Osteoblast (primary cell): Measurements from ENCODE around the gene TMEM181. TPM values are rescaled to one million over a fixed set of nuclear protein-coding genes. Genes with fewer than 3 reads are reported as not detected.
A peak's percentile ranks its signal among the peaks of the same experiment; 100 is the strongest.

ENCODE experiments used
- DNase-seq: peaks from one replicate; pipeline ENCODE4 v3.0.0; 2011; ENCODE audit warnings: low spot score, mixed read lengths; ENCODE audit not compliant: insufficient read length; ENCODE audit errors: missing footprints
- H2AFZ ChIP-seq: 2 replicates; pipeline ENCODE4 v1.6.0; 2011; ENCODE audit warnings: mild to moderate bottlenecking, low read length
- H3K27ac ChIP-seq: 2 replicates; pipeline ENCODE4 v1.5.1; 2011; ENCODE audit warnings: mild to moderate bottlenecking, low read depth, low read length, moderate library complexity
- H3K27me3 ChIP-seq: 2 replicates; pipeline ENCODE4 v1.6.0; 2012; ENCODE audit warnings: mild to moderate bottlenecking, control low read depth, inconsistent platforms, low read length, moderate library complexity; ENCODE audit not compliant: insufficient read depth
- H3K36me3 ChIP-seq: 2 replicates; pipeline ENCODE4 v1.5.1; 2011; ENCODE audit warnings: mild to moderate bottlenecking, low read length, control low read depth, moderate library complexity; ENCODE audit not compliant: insufficient read depth
- H3K4me1 ChIP-seq: 2 replicates; pipeline ENCODE4 v1.5.1; 2011; ENCODE audit warnings: mild to moderate bottlenecking, low read length, control low read depth, moderate library complexity; ENCODE audit not compliant: insufficient read depth
- H3K4me2 ChIP-seq: 2 replicates; pipeline ENCODE4 v1.6.0; 2011; ENCODE audit warnings: mild to moderate bottlenecking, low read length; ENCODE audit not compliant: insufficient read depth
- H3K4me3 ChIP-seq: fragments of 200-600 bp; sonication (generic); 3 replicates; pipeline ENCODE4 v1.5.1; 2012; ENCODE audit warnings: mild to moderate bottlenecking, low read length, inconsistent platforms; ENCODE audit not compliant: insufficient read depth
- H3K79me2 ChIP-seq: 2 replicates; pipeline ENCODE4 v1.6.0; 2012; ENCODE audit warnings: mild to moderate bottlenecking, low read length, control low read depth, inconsistent platforms; ENCODE audit not compliant: insufficient read depth
- H3K9me3 ChIP-seq: 2 replicates; pipeline ENCODE4 v1.5.1; 2011; ENCODE audit warnings: low read depth, low read length, control low read depth
- H4K20me1 ChIP-seq: 2 replicates; pipeline ENCODE4 v1.6.0; 2012; ENCODE audit warnings: mild to moderate bottlenecking, low read length, control low read depth; ENCODE audit not compliant: insufficient read depth
- total RNA-seq: library from RNA; depleted of rRNA; stranded (reverse); fragments of >200 nt; gene quantifications from 2 replicates; pipeline ENCODE4 v1.2.3, GENCODE V29; 2012
- TF ChIP-seq, protein P1 (sequence below): IDR thresholded peaks from 2 replicates; pipeline ENCODE4 v1.5.1; 2011; ENCODE audit warnings: mild to moderate bottlenecking, low read depth, low read length, moderate library complexity; ENCODE audit errors: extremely low read depth

TMEM181 gene
- total RNA-seq, 1 donor = 43.8 TPM

DNA sequence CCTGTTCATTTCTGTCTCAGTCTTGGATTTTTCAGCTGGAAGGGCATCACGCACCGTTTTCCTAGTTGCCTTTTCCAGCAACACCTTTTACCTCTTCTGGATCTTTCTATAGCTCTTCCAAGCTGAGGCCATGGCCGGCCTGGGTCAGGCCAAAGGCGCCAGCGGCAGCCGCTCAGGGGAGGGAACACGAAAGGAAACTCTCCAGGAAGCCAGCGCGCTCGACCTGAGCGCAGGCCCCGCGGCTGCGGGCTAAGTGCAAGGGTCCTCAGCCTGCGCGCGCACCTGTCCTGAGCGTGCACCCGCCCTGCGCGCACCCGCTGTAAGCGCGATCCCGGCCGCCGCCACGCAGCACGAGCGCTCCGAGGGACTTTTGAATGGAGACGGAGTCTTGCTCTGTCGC lies 43.8 kb upstream of the TMEM181 start:
- TF ChIP-seq, protein P1, sequence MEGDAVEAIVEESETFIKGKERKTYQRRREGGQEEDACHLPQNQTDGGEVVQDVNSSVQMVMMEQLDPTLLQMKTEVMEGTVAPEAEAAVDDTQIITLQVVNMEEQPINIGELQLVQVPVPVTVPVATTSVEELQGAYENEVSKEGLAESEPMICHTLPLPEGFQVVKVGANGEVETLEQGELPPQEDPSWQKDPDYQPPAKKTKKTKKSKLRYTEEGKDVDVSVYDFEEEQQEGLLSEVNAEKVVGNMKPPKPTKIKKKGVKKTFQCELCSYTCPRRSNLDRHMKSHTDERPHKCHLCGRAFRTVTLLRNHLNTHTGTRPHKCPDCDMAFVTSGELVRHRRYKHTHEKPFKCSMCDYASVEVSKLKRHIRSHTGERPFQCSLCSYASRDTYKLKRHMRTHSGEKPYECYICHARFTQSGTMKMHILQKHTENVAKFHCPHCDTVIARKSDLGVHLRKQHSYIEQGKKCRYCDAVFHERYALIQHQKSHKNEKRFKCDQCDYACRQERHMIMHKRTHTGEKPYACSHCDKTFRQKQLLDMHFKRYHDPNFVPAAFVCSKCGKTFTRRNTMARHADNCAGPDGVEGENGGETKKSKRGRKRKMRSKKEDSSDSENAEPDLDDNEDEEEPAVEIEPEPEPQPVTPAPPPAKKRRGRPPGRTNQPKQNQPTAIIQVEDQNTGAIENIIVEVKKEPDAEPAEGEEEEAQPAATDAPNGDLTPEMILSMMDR = no peak
- no peak overlapping the region for H3K4me2 ChIP-seq
- H3K9me3 ChIP-seq = no peaks in the 10 kb centered on the region
- peaks cover 12% of the 10 kb centered on the region for H3K4me1 ChIP-seq
- DNase-seq = peak; percentile 42
- no peaks in the 10 kb centered on the region for H3K79me2 ChIP-seq
- no peak overlapping the region for H3K4me3 ChIP-seq
- H3K27me3 ChIP-seq = peaks cover 18% of the 10 kb centered on the region
- H3K36me3 ChIP-seq = no peaks in the 10 kb centered on the region
- no peak overlapping the region for H2AFZ ChIP-seq
- no peaks in the 10 kb centered on the region for H4K20me1 ChIP-seq
- no peak overlapping the region for H3K27ac ChIP-seq

DNA sequence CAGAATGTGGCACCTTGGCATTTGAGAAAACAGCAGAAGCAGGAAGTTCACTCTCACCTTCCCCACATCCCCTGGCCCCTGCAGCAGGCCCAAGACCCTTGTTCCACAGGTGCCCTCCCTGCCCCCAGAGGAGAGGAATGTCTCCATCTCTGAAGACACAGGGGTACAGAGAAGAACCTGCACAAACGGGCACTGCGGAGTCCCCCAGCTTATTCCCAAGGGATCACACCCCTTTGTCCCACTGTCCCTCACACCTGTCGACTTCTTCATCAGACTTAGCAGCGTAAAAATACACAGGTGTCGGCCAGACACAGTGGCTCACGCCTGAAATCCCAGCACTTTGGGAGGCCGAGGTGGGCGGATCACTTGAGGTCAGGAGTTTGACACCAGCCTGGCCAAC lies 42.9 kb upstream of the TMEM181 start:
- H3K79me2 ChIP-seq = no peaks in the 10 kb centered on the region
- H3K27me3 ChIP-seq = peaks cover 18% of the 10 kb centered on the region
- no peaks in the 10 kb centered on the region for H3K9me3 ChIP-seq
- no peaks in the 10 kb centered on the region for H4K20me1 ChIP-seq
- H3K4me3 ChIP-seq = no peak overlapping the region
- no peaks in the 10 kb centered on the region for H3K36me3 ChIP-seq
- TF ChIP-seq, protein P1 = no peak
- H3K27ac ChIP-seq = no peak overlapping the region
- no peak overlapping the region for H3K4me2 ChIP-seq
- peaks cover 12% of the 10 kb centered on the region for H3K4me1 ChIP-seq
- DNase-seq = no peak
- H2AFZ ChIP-seq = no peak overlapping the region

DNA sequence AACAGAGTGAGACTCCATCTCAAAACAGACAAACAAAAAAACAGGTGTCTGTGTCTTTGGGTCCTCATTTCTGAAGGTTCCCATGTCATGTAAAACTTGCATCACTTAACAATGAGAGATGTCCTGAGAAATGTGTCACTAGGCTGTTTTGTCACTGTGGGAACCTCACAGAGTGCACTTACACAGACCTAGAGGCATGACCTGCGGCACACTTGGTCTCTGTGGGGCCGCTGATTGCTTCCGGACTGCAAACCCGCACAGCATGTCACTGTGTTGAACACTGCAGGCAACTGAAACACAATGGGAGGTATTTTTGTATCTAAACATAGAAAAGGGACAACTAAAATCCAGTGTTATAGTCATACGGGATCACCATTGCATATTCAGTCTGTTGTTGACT lies 42.3 kb upstream of the TMEM181 start:
- Histone ChIP-seq H3K4me3 (no peak overlapping the region), H3K36me3 (no peaks in the 10 kb centered on the region), H3K79me2 (no peaks in the 10 kb centered on the region), H4K20me1 (no peaks in the 10 kb centered on the region), H3K27me3 (peaks cover 18% of the 10 kb centered on the region), H3K4me1 (peaks cover 12% of the 10 kb centered on the region), H3K4me2 (peak overlapping the region; percentile 87), H3K9me3 (no peaks in the 10 kb centered on the region), H2AFZ (no peak overlapping the region), H3K27ac (no peak overlapping the region)
- DNase-seq = peak; percentile 29
- TF ChIP-seq, protein P1 = no peak

DNA sequence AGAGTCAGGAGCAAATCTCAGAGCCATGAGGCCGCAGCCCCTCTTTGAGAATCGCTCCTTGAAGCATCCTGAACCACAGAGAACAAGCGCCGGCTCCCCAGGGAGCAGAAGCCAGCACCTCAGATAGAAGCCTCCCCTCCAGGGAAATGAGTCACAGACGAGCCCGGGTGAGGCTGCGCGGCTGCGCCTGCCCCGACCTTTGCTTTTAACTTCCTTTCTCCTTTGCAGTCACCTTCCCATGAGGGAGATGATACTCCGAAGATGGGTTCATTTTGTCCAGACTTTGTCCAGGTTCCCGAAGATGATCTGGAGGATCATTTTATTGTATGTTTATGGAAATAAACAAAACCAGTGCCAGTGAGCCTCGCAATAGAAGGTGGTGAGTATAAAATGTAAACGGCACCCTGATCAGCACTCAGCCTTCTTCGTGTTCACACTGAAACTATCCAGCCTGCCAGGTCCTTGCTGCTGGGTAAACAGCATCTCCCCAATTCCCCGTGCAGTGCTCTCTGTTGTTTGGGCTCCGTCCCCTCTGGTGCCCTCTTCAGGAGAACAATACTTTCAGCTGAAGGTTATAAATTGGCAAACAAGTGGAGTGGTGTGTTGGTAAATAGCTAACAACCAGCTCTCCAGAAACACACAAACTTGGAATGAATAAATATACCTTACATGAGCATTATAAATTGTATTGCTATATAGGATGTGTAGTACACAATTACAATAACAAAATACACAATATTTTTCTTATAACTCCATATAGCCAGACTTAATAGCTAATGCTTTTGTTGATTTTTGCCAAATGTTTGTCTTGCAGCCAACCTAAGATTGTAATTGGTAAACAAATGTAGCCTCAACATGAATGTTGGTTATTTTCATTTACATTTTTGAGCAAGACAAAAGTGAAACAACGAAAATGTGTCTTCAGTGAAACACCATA lies 41.4 kb upstream of the TMEM181 start:
- peak overlapping the region; percentile 87 for H3K4me2 ChIP-seq
- peak overlapping the region; percentile 72 for H2AFZ ChIP-seq
- no peaks in the 10 kb centered on the region for H4K20me1 ChIP-seq
- peaks cover 12% of the 10 kb centered on the region for H3K4me1 ChIP-seq
- peak overlapping the region; percentile 63 for H3K4me3 ChIP-seq
- H3K36me3 ChIP-seq = no peaks in the 10 kb centered on the region
- peaks cover 18% of the 10 kb centered on the region for H3K27me3 ChIP-seq
- no peaks in the 10 kb centered on the region for H3K79me2 ChIP-seq
- H3K9me3 ChIP-seq = no peaks in the 10 kb centered on the region
- DNase-seq = peak; percentile 95
- TF ChIP-seq, protein P1 = peak; percentile 68
- no peak overlapping the region for H3K27ac ChIP-seq
